ENCODE data around the gene NCL.
"Not testable (repeated sequence)": the region's sequence is repeated elsewhere in the genome, so short reads cannot be mapped to it uniquely, and the experiment has no call there.

NCL gene

DNA sequence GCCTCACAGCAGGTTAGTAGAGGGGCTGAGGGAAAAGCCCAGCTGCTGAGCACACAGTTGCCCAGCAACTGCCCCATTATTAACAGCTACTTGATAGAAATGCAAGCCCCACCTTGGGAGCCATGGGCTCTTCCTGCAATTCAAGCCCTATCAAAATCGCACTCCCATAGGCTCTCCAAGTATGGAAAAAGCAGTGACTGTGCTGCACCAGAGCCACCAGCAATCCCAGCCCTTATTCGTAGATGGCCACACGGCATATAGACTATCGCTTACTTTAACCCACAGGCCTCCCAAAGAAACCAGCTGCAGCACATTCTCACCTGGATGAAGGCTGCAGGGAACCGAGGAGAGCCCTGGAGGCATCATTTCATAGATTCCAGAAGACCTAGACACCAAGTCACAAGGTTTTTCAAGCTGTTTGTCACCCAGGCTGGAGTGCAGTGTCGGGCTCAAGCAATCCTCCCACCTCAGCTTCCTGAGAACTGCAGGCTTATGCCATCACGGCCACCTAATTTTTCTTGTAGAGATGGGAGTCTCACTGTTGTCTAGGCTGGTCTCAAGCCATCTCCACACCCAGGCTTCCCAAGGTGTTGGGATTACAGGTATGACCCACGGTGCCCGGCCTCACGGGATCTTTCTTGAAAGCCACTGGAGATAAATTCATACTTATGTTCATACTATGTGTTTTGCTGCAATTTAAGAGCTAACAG, 11.3 kb downstream of the NCL start:
- DNase-seq (ENCODE audit: low spot score) = no peak
- TF ChIP-seq, protein P1, sequence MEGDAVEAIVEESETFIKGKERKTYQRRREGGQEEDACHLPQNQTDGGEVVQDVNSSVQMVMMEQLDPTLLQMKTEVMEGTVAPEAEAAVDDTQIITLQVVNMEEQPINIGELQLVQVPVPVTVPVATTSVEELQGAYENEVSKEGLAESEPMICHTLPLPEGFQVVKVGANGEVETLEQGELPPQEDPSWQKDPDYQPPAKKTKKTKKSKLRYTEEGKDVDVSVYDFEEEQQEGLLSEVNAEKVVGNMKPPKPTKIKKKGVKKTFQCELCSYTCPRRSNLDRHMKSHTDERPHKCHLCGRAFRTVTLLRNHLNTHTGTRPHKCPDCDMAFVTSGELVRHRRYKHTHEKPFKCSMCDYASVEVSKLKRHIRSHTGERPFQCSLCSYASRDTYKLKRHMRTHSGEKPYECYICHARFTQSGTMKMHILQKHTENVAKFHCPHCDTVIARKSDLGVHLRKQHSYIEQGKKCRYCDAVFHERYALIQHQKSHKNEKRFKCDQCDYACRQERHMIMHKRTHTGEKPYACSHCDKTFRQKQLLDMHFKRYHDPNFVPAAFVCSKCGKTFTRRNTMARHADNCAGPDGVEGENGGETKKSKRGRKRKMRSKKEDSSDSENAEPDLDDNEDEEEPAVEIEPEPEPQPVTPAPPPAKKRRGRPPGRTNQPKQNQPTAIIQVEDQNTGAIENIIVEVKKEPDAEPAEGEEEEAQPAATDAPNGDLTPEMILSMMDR (IDR thresholded peaks at IDR 0.05; ENCODE audit: extremely low read depth, missing control alignments) = no peak

GRCh38 chr2:231450548-231450989, 13.7 kb downstream of the NCL start:
- TF ChIP-seq, protein P1 (IDR thresholded peaks at IDR 0.05; ENCODE audit: extremely low read depth, missing control alignments) = no peak

DNA sequence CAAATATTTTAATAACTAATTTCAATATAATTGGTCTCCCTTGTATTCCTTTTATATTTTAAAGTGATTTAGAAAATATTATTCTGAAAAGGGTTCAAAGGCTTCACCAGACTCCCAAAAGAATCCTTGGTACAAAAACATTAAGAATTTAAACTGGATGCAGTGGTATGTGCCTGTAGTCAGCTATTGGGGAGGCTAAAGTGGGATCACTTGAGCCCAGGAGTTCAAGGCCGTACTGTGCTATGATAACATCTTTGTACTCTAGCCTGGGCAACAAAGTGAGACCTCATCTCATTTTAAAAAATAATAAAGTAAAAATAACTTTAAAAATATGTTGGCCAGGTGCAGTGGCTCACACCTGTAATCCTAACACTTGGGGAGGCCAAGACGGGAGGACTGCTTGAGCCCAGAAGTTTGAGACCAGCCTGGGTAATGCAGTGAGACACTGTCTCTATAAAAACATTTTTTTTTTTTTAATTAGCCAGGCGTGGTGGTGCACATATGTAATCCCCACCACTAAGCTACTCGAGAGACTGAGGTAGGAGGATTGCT, 14.7 kb downstream of the NCL start:
- no peak for DNase-seq (ENCODE audit: low spot score)
- TF ChIP-seq, protein P1 (IDR thresholded peaks at IDR 0.05; ENCODE audit: extremely low read depth, missing control alignments) = no peak

More at GRCh38 chr2:231450548-231450989, 13.7 kb downstream of the NCL start:
- no peak for DNase-seq (ENCODE audit: low spot score)

DNA sequence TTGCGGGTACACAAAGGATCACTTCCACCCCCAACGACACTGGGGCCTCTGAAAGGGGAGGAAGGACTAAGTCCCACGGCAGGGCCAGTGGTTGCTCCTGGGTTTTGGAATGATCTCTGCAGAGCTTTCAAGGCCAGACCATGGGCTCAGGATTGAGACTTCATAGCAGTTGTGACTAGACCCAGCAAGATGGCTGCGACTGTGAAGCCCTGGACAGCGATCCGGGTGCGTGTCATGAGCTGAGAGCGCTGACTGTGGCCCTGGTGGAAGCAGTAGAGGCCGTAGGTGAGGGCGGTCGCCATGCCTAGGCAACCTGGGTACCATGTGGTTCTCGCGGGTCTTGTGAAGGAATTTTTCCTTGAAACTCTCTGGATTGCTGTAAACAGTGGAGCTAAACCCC, 27.3 kb downstream of the NCL start:
- TF ChIP-seq, protein P1 (IDR thresholded peaks at IDR 0.05; ENCODE audit: extremely low read depth, missing control alignments) = no peak

DNA sequence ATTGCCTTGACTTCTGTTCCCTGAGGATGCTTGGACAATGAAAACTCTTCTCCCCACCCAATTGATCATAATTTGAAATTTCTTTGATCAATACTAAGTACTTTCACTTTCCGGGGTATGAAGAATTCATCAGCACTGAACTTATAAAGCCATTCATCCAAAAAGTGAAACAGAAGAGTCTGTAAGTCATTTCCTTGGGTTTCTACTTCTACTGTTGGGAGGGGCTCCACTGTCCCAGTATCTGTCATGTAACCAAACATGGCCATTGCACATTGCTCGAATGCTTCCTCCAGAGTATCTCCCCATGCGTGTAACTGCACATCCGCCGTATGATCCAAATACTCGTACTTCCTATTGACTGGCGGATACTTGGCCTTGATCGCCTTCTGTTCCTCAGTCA, 30.3 kb downstream of the NCL start:
- DNase-seq (ENCODE audit: low spot score) = no peak
- TF ChIP-seq, protein P1 (IDR thresholded peaks at IDR 0.05; ENCODE audit: extremely low read depth, missing control alignments) = no peak

More for the DNA sequence above, 27.3 kb downstream of the NCL start:
- DNase-seq (ENCODE audit: low spot score) = no peak

DNA sequence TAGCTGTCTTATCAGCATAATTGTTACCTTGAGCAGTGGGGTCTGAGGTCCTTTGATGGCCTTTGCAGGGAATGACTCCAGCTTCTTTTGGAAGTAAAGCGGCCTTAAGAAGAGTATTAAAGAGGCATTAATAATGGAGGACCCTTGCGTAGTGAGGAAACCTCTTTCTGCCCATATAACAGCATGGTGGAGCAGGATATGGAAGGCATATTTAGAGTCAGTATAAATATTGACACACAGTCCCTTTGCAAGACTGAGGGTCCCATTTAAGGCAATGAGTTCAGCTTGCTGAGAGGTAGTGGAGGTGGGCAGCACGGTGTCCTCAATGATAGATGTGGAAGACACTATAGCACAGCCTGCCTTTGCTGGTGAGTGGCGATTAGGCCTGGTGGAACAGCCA, 32.7 kb downstream of the NCL start:
- DNase-seq (ENCODE audit: low spot score) = no peak
- TF ChIP-seq, protein P1 (IDR thresholded peaks at IDR 0.05; ENCODE audit: extremely low read depth, missing control alignments) = no peak

GRCh38 chr2:231430437-231430836, 33.8 kb downstream of the NCL start:
- not testable (repeated sequence) for DNase-seq (ENCODE audit: low spot score)

DNA sequence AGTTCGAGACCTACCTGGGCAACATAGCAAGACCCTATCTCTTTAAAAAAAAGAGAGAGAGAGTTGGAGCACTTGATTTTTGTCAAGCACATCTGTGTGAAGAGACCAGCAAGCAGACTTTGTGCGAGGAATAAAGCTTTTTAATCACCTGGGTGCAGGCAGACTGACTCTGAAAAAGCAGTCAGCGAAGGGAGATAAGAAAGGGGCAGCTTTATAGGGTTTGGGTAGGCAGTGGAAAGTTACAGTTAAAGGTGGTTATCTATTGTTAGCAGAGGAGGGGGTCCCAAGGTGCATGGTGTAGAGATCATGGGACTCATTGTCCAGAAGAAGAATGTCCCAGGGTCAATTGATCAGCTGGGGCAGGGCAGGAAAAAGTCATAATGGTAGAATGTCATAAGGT, 34.4 kb downstream of the NCL start:
- no peak for DNase-seq (ENCODE audit: low spot score)
- TF ChIP-seq, protein P1 (IDR thresholded peaks at IDR 0.05; ENCODE audit: extremely low read depth, missing control alignments) = no peak
